ENCODE data around the gene FLYWCH2. TPM values are rescaled to one million over a fixed set of nuclear protein-coding genes. Genes with fewer than 3 reads are reported as not detected.

The FLYWCH2 gene, protein sequence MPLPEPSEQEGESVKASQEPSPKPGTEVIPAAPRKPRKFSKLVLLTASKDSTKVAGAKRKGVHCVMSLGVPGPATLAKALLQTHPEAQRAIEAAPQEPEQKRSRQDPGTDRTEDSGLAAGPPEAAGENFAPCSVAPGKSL
- total RNA-seq (2021) (23.9 and 28.5 TPM in 2 replicates), Bru-seq, nascent RNA (percentile 53 among the genes with signal in this experiment), BruChase-seq, experiment 1, labeled RNA remaining after a 2-hour chase (percentile 54 among the genes with signal in this experiment), BruChase-seq, experiment 2, labeled RNA remaining after a 6-hour chase (percentile 55 among the genes with signal in this experiment)
- long read RNA-seq, transcript FLYWCH2-202 (4 exons, 1,036 nt): major isoform, 22 of 37 reads
- long read RNA-seq, partial matches to known transcripts: 1 of 37 reads
- long read RNA-seq, other reads (novel, unspliced or antisense): 14 of 37 reads

GRCh38 chr16:2882650-2883457 lies at the start of gene FLYWCH2:
FLYWCH2 (plus strand) TSS chr16:2883215; CDS start chr16:2896450, 13,235 bp downstream.
- Histone ChIP-seq H3K27ac (ENCODE audit: low read depth, low read length, poor library complexity, severe bottlenecking) (peak within 1 kb of the TSS; percentile 91), H3K9me3 (ENCODE audit: low read depth, low read length, poor library complexity, severe bottlenecking) (no peaks in the 10 kb centered on the region), H3K27me3 (replicated peaks; ENCODE audit: insufficient read depth, low read depth, low read length, poor library complexity) (no peaks in the 10 kb centered on the region), H3K4me3 (ENCODE audit: low read depth, low read length, poor library complexity, severe bottlenecking) (peak within 1 kb of the TSS; percentile 77), H3K4me1 (ENCODE audit: insufficient read depth, low read length, poor library complexity, severe bottlenecking) (peaks cover 6% of the 10 kb centered on the region), H3K36me3 (ENCODE audit: insufficient read depth, low read length, poor library complexity, severe bottlenecking) (no peaks in the 10 kb centered on the region)
- intact Hi-C loops (cut with micrococcal nuclease; ENCODE audit: unreplicated experiment): loop anchor here (2.0 kb wide), 1 partner anchor 22 kb away; no protein-coding TSS in a partner anchor
- TF ChIP-seq, protein P1, sequence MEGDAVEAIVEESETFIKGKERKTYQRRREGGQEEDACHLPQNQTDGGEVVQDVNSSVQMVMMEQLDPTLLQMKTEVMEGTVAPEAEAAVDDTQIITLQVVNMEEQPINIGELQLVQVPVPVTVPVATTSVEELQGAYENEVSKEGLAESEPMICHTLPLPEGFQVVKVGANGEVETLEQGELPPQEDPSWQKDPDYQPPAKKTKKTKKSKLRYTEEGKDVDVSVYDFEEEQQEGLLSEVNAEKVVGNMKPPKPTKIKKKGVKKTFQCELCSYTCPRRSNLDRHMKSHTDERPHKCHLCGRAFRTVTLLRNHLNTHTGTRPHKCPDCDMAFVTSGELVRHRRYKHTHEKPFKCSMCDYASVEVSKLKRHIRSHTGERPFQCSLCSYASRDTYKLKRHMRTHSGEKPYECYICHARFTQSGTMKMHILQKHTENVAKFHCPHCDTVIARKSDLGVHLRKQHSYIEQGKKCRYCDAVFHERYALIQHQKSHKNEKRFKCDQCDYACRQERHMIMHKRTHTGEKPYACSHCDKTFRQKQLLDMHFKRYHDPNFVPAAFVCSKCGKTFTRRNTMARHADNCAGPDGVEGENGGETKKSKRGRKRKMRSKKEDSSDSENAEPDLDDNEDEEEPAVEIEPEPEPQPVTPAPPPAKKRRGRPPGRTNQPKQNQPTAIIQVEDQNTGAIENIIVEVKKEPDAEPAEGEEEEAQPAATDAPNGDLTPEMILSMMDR (conservative IDR thresholded peaks at IDR 0.05; ENCODE audit: low read depth, low read length): no peak
- no peak for TF ChIP-seq EZH2 (IDR thresholded peaks at IDR 0.05; ENCODE audit: borderline replicate concordance, low read depth, low read length, poor library complexity, severe bottlenecking)
- ChIA-PET CTCF (interaction anchor here (0.6 to 1.5 kb wide), 5 partner anchors 14 to 743 kb away, joined by 3 to 7 read pairs (median 3); no protein-coding TSS in a partner anchor), POLR2A (ENCODE audit: low non-redundant PET) (no interaction called here)
- peak; percentile 99 for DNase-seq (ENCODE audit: low spot score)
- BruUV-seq (replicated peaks): no TSS peak

GRCh38 chr16:2833776-2834175 lies 49.2 kb upstream of the FLYWCH2 start:
- Histone ChIP-seq H3K9me3 (ENCODE audit: low read depth, low read length, poor library complexity, severe bottlenecking) (no peaks in the 10 kb centered on the region), H3K4me1 (ENCODE audit: insufficient read depth, low read length, poor library complexity, severe bottlenecking) (no peaks in the 10 kb centered on the region), H3K4me3 (ENCODE audit: low read depth, low read length, poor library complexity, severe bottlenecking) (no peak overlapping the region), H3K27ac (ENCODE audit: low read depth, low read length, poor library complexity, severe bottlenecking) (no peak overlapping the region), H3K27me3 (replicated peaks; ENCODE audit: insufficient read depth, low read depth, low read length, poor library complexity) (no peaks in the 10 kb centered on the region), H3K36me3 (ENCODE audit: insufficient read depth, low read length, poor library complexity, severe bottlenecking) (no peaks in the 10 kb centered on the region)
- POLR2A ChIA-PET (ENCODE audit: low non-redundant PET): no interaction called here
- BruUV-seq (replicated peaks): no TSS peak
- no peak for TF ChIP-seq EZH2 (IDR thresholded peaks at IDR 0.05; ENCODE audit: borderline replicate concordance, low read depth, low read length, poor library complexity, severe bottlenecking)
- TF ChIP-seq, protein P1 (conservative IDR thresholded peaks at IDR 0.05; ENCODE audit: low read depth, low read length): no peak
- CTCF ChIA-PET: no interaction called here
- DNase-seq (ENCODE audit: low spot score): no peak
- intact Hi-C loops (cut with micrococcal nuclease; ENCODE audit: unreplicated experiment): no loop called here

GRCh38 chr16:2834968-2835367 lies 48.0 kb upstream of the FLYWCH2 start:
- Histone ChIP-seq H3K4me1 (ENCODE audit: insufficient read depth, low read length, poor library complexity, severe bottlenecking) (no peaks in the 10 kb centered on the region), H3K4me3 (ENCODE audit: low read depth, low read length, poor library complexity, severe bottlenecking) (no peak overlapping the region), H3K36me3 (ENCODE audit: insufficient read depth, low read length, poor library complexity, severe bottlenecking) (no peaks in the 10 kb centered on the region), H3K27ac (ENCODE audit: low read depth, low read length, poor library complexity, severe bottlenecking) (no peak overlapping the region), H3K9me3 (ENCODE audit: low read depth, low read length, poor library complexity, severe bottlenecking) (no peaks in the 10 kb centered on the region), H3K27me3 (replicated peaks; ENCODE audit: insufficient read depth, low read depth, low read length, poor library complexity) (no peaks in the 10 kb centered on the region)
- BruUV-seq (replicated peaks): no TSS peak
- ChIA-PET CTCF (no interaction called here), POLR2A (ENCODE audit: low non-redundant PET) (interaction anchor here (0.7 kb wide), 1 partner anchor 129 kb away, joined by 4 read pairs; the partner anchor contains the start of gene KREMEN2)
- intact Hi-C loops (cut with micrococcal nuclease; ENCODE audit: unreplicated experiment): no loop called here
- TF ChIP-seq, protein P1 (conservative IDR thresholded peaks at IDR 0.05; ENCODE audit: low read depth, low read length): no peak
- TF ChIP-seq EZH2 (IDR thresholded peaks at IDR 0.05; ENCODE audit: borderline replicate concordance, low read depth, low read length, poor library complexity, severe bottlenecking): no peak
- no peak for DNase-seq (ENCODE audit: low spot score)
